GM06990 (cell line): Measurements from ENCODE around the gene ANO4.

Source experiments
- DNase-seq: peaks from one replicate; pipeline ENCODE4 v3.0.0-alpha.2; 2011; ENCODE audit not compliant: insufficient read length; ENCODE audit errors: extremely low read depth
- H3K27me3 ChIP-seq: replicated peaks from 2 replicates; pipeline ENCODE4 v1.6.0; 2011; ENCODE audit warnings: low read length; ENCODE audit not compliant: control insufficient read depth, insufficient read depth
- H3K36me3 ChIP-seq: 2 replicates; pipeline ENCODE4 v1.5.1; 2011; ENCODE audit warnings: low read length; ENCODE audit not compliant: control insufficient read depth, insufficient read depth
- H3K4me3 ChIP-seq: replicated peaks from 2 replicates; pipeline ENCODE4 v1.5.1; 2011; ENCODE audit warnings: low read depth, mild to moderate bottlenecking, control low read depth, low read length
- CTCF ChIP-seq: IDR thresholded peaks from 2 replicates; pipeline ENCODE4 v1.5.1; 2011; ENCODE audit warnings: low read length, control low read depth, mild to moderate bottlenecking, inconsistent platforms; ENCODE audit not compliant: insufficient read depth, poor library complexity, severe bottlenecking

ANO4 gene

DNA sequence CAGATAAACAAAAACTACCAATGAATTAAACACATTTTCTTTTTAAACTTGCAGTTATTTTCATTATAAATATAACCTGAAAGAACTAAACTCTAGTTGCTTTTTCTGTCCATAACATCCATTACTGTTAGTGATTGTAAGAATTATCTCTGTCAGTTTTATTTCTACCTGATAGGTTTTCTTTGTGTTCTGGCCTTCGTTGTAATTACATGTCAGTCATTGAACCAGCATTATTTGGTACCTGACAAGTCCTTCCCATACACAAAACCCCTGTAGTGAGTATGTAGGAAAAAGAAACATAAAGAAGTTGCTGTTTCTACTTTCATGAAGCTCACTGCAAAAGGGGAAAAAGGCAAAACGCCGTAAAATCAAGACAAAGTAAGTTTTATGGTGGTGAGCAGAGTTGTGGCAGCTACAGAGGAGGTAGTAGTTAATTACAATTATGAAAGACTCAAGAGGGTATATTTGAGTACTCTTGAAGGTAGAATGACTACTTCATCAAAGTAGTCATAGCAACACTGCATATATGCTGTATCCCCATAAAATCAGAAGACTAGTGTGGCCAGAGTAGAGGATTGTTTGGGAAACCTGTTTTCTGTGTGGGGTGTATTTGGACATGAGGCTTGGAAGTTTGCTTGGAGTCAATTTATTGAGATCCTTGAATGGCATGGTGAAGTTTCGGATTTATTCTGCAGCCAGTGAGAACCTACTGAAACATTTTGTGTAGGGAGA lies 312.6 kb downstream of the ANO4 start:
- H3K36me3 ChIP-seq: no peaks in the 10 kb centered on the region
- no peak for DNase-seq
- TF ChIP-seq CTCF: no peak
- no peak overlapping the region for H3K4me3 ChIP-seq
- no peaks in the 10 kb centered on the region; the same call in 1 of the 2 replicates for H3K27me3 ChIP-seq

DNA sequence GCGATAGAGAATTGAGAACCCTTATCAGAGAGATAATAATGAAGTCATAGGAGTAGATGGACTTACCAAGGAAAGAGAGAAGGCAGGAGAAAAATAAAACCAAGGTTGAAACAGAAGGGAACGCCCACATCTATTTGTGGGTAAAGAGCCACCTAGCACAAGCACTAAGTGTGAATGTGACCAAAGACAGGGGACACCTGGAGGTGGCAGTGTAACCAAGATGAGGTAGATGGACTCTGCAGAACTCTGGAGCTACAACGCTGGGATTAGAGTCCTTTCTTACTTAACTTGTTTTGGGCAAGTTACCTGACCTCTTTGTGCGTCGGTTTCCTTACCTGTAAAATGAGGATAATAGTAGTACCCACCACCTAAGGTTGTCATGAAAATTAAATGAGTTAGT lies 313.6 kb downstream of the ANO4 start:
- TF ChIP-seq CTCF: no peak
- Histone ChIP-seq H3K27me3 (no peaks in the 10 kb centered on the region; the same call in 1 of the 2 replicates), H3K36me3 (no peaks in the 10 kb centered on the region), H3K4me3 (no peak overlapping the region)
- no peak for DNase-seq

GRCh38 chr12:101110866-101111265 lies 316.3 kb downstream of the ANO4 start:
- no peak for TF ChIP-seq CTCF
- Histone ChIP-seq H3K27me3 (no peaks in the 10 kb centered on the region; the same call in 1 of the 2 replicates), H3K36me3 (no peaks in the 10 kb centered on the region), H3K4me3 (no peak overlapping the region)
- no peak for DNase-seq

GRCh38 chr12:101111441-101111840 lies 316.9 kb downstream of the ANO4 start:
- H3K36me3 ChIP-seq: no peaks in the 10 kb centered on the region
- no peaks in the 10 kb centered on the region; the same call in 1 of the 2 replicates for H3K27me3 ChIP-seq
- TF ChIP-seq CTCF: no peak
- H3K4me3 ChIP-seq: no peak overlapping the region
- no peak for DNase-seq

- Histone ChIP-seq H3K27me3 (no peaks in the 10 kb centered on the region), H3K4me3 (no peak overlapping the region), H3K36me3 (no peaks in the 10 kb centered on the region)
- DNase-seq: no peak
- no peak for TF ChIP-seq CTCF
Observed at GRCh38 chr12:101115326-101115725, 320.8 kb downstream of the ANO4 start.
